Naive thymus-derived CD4-positive, alpha-beta T cell (primary cell): ENCODE data around the gene GPR146. TPM values are rescaled to one million over a fixed set of nuclear protein-coding genes. Genes with fewer than 3 reads are reported as not detected.

Source experiments
- ATAC-seq: fragments of 150-1000 bp; cut with Tn5 transposase; 2 replicates; pipeline ENCODE4 v1.10.0; 2021; ENCODE audit warnings: mild to moderate bottlenecking, moderate library complexity
- CTCF ChIA-PET: fragments of 350-600 bp; sonication (Branson Sonifier 250); formaldehyde crosslinking; loops from one replicate; lab custom pipeline; 2021; ENCODE audit warnings: antibody characterized with exemption; lab: Charles Lee
- POLR2A ChIA-PET: fragments of 350-600 bp; sonication (Branson Sonifier 250); formaldehyde crosslinking; loops from one replicate; lab custom pipeline; 2021; ENCODE audit warnings: antibody characterized with exemption, inconsistent platforms; lab: Charles Lee
- DNase-seq, 9 donors: peaks; one replicate each; pipeline versions ENCODE4 v3.0.0 to v3.0.0-alpha.2; 2020 to 2022; ENCODE audit warnings: mixed read lengths in 1 of 9
- H3K27ac ChIP-seq: one replicate; pipeline ENCODE4 v1.7.0; 2013; ENCODE audit warnings: mild to moderate bottlenecking, low read depth, low read length, moderate library complexity
- H3K27me3 ChIP-seq, 2 donors: one replicate each; pipeline ENCODE4 v1.7.0; 2013; ENCODE audit warnings: low read length in 2 of 2, mild to moderate bottlenecking in 2 of 2, moderate library complexity in 2 of 2; ENCODE audit not compliant: control insufficient read depth in 2 of 2, insufficient read depth in 2 of 2
- H3K36me3 ChIP-seq, 3 experiments: 1 replicate in 2 of 3; 2 replicates in 1 of 3; pipeline ENCODE4 v1.7.0; 2013; ENCODE audit warnings: low read length in 3 of 3, mild to moderate bottlenecking in 3 of 3, moderate library complexity in 1 of 3; ENCODE audit not compliant: insufficient read depth in 3 of 3, control insufficient read depth in 2 of 3
- H3K4me1 ChIP-seq, 2 donors: one replicate each; pipeline ENCODE4 v1.7.0; 2013; ENCODE audit warnings: low read length in 2 of 2, mild to moderate bottlenecking in 2 of 2, moderate library complexity in 1 of 2; ENCODE audit not compliant: control insufficient read depth in 2 of 2, insufficient read depth in 2 of 2
- H3K4me3 ChIP-seq: 2 replicates; pipeline ENCODE4 v1.7.0; 2013; ENCODE audit warnings: mild to moderate bottlenecking, low read length
- H3K9me3 ChIP-seq, 3 experiments: 1 replicate in 2 of 3; 2 replicates in 1 of 3; pipeline ENCODE4 v1.7.0; 2013; ENCODE audit warnings: low read length in 3 of 3; ENCODE audit not compliant: control insufficient read depth in 2 of 3
- H3K27ac Mint-ChIP-seq, 9 donors: one replicate each; pipeline ENCODE4 v1.8.0; 2020 to 2022; ENCODE audit warnings: mixed read lengths in 9 of 9, mild to moderate bottlenecking in 8 of 9, moderate library complexity in 5 of 9, inconsistent platforms in 2 of 9
- H3K27me3 Mint-ChIP-seq, 5 donors: one replicate each; pipeline ENCODE4 v1.8.0; 2021 to 2022; ENCODE audit warnings: mixed read lengths in 5 of 5, mild to moderate bottlenecking in 1 of 5
- H3K36me3 Mint-ChIP-seq, 5 donors: one replicate each; pipeline ENCODE4 v1.8.0; 2020 to 2022; ENCODE audit warnings: mixed read lengths in 5 of 5, mild to moderate bottlenecking in 3 of 5, inconsistent platforms in 1 of 5
- H3K4me1 Mint-ChIP-seq, 7 donors: one replicate each; pipeline ENCODE4 v1.8.0; 2020 to 2022; ENCODE audit warnings: mixed read lengths in 7 of 7, mild to moderate bottlenecking in 3 of 7, inconsistent platforms in 1 of 7
- H3K4me3 Mint-ChIP-seq, 10 donors: one replicate each; pipeline ENCODE4 v1.8.0; 2020 to 2022; ENCODE audit warnings: mild to moderate bottlenecking in 10 of 10, mixed read lengths in 10 of 10, moderate library complexity in 6 of 10, inconsistent platforms in 2 of 10
- H3K9me3 Mint-ChIP-seq, 11 donors: one replicate each; pipeline ENCODE4 v1.8.0; 2020 to 2022; ENCODE audit warnings: mixed read lengths in 11 of 11, mild to moderate bottlenecking in 4 of 11, inconsistent platforms in 1 of 11, moderate library complexity in 1 of 11
- intact Hi-C, 2 donors: fragments of 100-400 bp; cut with micrococcal nuclease; formaldehyde crosslinking; loops; one replicate each; pipeline ENCODE4 v1.15.1; 2023
- polyA plus RNA-seq, 2 donors: library from polyadenylated mRNA; unstranded; fragments of 300-500 nt; fragmentation: Illumina TruSeq; gene quantifications; one replicate each; pipeline ENCODE4 v1.2.3, GENCODE V29; 2021
- total RNA-seq, 6 experiments: library from RNA in 5 of 6; stranded (reverse) in 5 of 6; gene quantifications; 1 replicate in 5 of 6; 2 replicates in 1 of 6; pipeline ENCODE4 v1.2.3 and lab custom pipeline; 2021 to 2026

The GPR146 gene
- total and polyA plus RNA-seq, 7 experiments from 2014 or later: 10.1 to 26.5 (median 15.9) TPM

DNA sequence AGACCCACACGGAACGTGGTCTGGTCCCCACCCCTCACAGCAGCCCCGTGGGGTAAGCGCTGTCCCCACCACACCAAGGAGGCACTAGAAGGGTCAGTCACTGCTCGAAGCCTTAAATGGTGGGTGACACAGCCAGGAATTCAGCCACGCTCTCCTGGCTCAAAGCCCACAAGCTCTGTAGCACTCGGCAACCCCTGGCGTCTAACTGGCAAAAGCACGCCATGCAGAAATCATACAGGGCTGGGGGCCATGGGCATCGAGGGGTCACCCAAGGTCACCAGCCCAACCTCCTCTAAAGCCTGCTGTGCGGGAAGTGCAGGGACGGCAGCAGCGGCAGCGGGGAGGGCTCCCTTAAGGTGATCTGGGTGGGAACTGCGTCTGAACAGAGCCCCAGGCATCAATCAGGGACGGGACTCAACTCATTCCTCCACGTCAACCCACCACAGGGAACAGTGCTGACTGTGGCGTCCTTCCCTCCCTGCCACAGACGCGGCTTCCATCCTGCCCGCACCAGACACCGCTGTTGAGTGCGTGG is 51.3 kb downstream of the GPR146 start:
- ATAC-seq: no peak
- no peaks in the 10 kb centered on the region for H3K27me3 Mint-ChIP-seq
- intact Hi-C loops: no loop called here
- H3K4me1 Mint-ChIP-seq: peaks cover 0 to 4% (median 0%) of the 10 kb centered on the region in 7 donors
- no peak for DNase-seq
- Histone ChIP-seq H3K27me3 (no peaks in the 10 kb centered on the region), H3K9me3 (peaks cover 0 to 3% (median 0%) of the 10 kb centered on the region in 3 experiments), H3K36me3 (peaks cover 0 to under 1% (median 0%) of the 10 kb centered on the region in 3 experiments), H3K4me3 (no peak overlapping the region), H3K27ac (no peak overlapping the region), H3K4me1 (no peaks in the 10 kb centered on the region)
- no peak overlapping the region for H3K4me3 Mint-ChIP-seq
- CTCF ChIA-PET: interaction anchor here (1.2 kb wide), 1 partner anchor 9 kb away, joined by 4 read pairs; no protein-coding TSS in a partner anchor
- H3K36me3 Mint-ChIP-seq: peaks cover 0 to 29% (median 14%) of the 10 kb centered on the region in 5 donors
- H3K9me3 Mint-ChIP-seq: peaks cover 0 to 4% (median 0%) of the 10 kb centered on the region in 11 donors
- POLR2A ChIA-PET: no interaction called here
- H3K27ac Mint-ChIP-seq: no peak overlapping the region

GRCh38 chr7:1096156-1097119 is 52.1 kb downstream of the GPR146 start:
- H3K9me3 ChIP-seq: peaks cover 0 to 3% (median 0%) of the 10 kb centered on the region in 3 experiments
- H3K4me1 ChIP-seq: no peaks in the 10 kb centered on the region
- ChIA-PET POLR2A (no interaction called here), CTCF (no interaction called here)
- ATAC-seq (no peak), DNase-seq (no peak)
- no peaks in the 10 kb centered on the region for H3K27me3 Mint-ChIP-seq
- H3K36me3 Mint-ChIP-seq: peaks cover 0 to 29% (median 14%) of the 10 kb centered on the region in 5 donors
- H3K27ac Mint-ChIP-seq: no peak overlapping the region
- H3K4me3 Mint-ChIP-seq: no peak overlapping the region
- peaks cover 0 to 3% (median 0%) of the 10 kb centered on the region in 3 experiments for H3K36me3 ChIP-seq
- intact Hi-C loops: no loop called here
- peaks cover 0 to 4% (median 0%) of the 10 kb centered on the region in 7 donors for H3K4me1 Mint-ChIP-seq
- no peak overlapping the region for H3K4me3 ChIP-seq
- H3K27ac ChIP-seq: no peak overlapping the region
- no peaks in the 10 kb centered on the region for H3K27me3 ChIP-seq
- H3K9me3 Mint-ChIP-seq: peaks cover 0 to 4% (median 0%) of the 10 kb centered on the region in 11 donors

DNA sequence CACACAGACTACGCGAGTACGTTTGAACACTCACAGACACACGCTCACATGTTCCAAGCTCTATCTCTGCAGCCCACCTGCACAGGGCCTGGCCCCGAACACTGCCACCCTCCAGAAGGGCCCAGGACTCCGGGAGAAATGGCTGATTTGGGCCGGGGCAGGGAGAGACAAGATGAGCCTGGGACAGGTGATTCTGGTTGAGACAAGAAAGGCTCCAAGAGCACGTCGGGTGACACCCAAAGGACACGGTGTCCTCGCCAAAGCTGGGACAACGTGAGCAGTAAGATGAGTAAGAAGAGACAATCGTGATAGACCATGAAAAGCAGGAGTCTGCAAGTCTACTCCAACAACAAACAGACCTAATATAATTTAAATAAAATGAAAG is 52.8 kb downstream of the GPR146 start:
- no peak overlapping the region for H3K27ac Mint-ChIP-seq

DNA sequence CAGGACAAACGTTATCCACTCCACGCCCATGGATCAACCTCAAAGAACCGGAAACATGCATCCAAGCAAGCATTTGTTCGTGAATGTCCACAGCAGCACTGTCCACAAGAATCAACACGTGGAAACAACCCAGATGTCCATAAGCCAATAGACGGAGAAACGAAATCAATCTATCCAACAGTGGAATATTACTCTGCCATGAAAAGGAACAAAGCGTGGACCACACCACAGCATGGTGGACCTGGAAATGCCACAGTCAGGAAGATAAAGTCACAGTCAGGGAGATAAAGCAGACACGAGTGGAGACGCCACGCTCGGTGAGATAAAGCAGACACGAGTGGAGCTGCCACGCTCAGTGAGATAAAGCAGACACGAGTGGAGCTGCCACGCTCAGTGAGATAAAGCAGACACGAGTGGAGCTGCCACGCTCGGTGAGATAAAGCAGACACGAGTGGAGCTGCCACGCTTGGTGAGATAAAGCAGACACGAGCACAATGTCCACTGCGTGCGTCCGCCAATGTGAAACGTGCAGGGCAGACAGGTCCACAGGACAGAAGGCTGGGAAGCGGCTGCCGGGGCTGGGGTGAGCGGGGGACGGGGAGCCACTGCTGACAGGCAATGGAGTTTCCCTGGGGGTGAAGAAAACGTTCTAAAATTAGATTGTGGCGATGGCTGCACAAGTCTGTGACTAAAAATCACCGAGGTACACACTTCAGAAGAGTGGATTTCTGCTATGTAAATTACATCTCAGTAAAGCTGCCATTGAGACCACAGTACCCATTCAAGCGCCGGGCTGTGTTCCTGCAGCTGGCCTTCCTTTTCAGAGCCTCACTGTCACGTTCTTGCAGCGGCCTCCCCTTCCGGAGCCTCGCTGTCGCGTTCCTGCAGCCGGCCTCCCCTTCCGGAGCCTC is 54.2 kb downstream of the GPR146 start:
- Histone ChIP-seq H3K9me3 (peaks cover 0 to 3% (median 0%) of the 10 kb centered on the region in 3 experiments), H3K4me1 (peaks cover 0 to 6% of the 10 kb centered on the region in 2 donors), H3K4me3 (no peak overlapping the region), H3K36me3 (peaks cover 0 to 3% (median 0%) of the 10 kb centered on the region in 3 experiments), H3K27me3 (no peaks in the 10 kb centered on the region), H3K27ac (no peak overlapping the region)
- H3K9me3 Mint-ChIP-seq: peaks cover 0 to 4% (median 0%) of the 10 kb centered on the region in 11 donors
- intact Hi-C loops: no loop called here
- H3K27me3 Mint-ChIP-seq: no peaks in the 10 kb centered on the region
- ChIA-PET POLR2A (no interaction called here), CTCF (no interaction called here)
- peaks cover 0 to 6% (median 0%) of the 10 kb centered on the region in 7 donors for H3K4me1 Mint-ChIP-seq
- no peak for ATAC-seq
- no peak overlapping the region for H3K4me3 Mint-ChIP-seq
- peaks cover 0 to 24% (median 14%) of the 10 kb centered on the region in 5 donors for H3K36me3 Mint-ChIP-seq
- DNase-seq: no peak
- H3K27ac Mint-ChIP-seq: no peak overlapping the region

More for the DNA sequence above, 52.8 kb downstream of the GPR146 start:
- Histone ChIP-seq H3K27me3 (no peaks in the 10 kb centered on the region), H3K4me3 (no peak overlapping the region), H3K27ac (no peak overlapping the region), H3K36me3 (peaks cover 0 to 3% (median 0%) of the 10 kb centered on the region in 3 experiments), H3K4me1 (no peaks in the 10 kb centered on the region), H3K9me3 (peaks cover 0 to 3% (median 0%) of the 10 kb centered on the region in 3 experiments)
- no peak for ATAC-seq
- DNase-seq: no peak
- Mint-ChIP-seq H3K27me3 (no peaks in the 10 kb centered on the region), H3K9me3 (peaks cover 0 to 4% (median 0%) of the 10 kb centered on the region in 11 donors), H3K4me1 (peaks cover 0 to 4% (median 0%) of the 10 kb centered on the region in 7 donors), H3K36me3 (peaks cover 0 to 24% (median 14%) of the 10 kb centered on the region in 5 donors), H3K4me3 (no peak overlapping the region)
- ChIA-PET POLR2A (no interaction called here), CTCF (no interaction called here)
- intact Hi-C loops: no loop called here

- peaks cover 0 to 6% of the 10 kb centered on the region in 2 donors for H3K4me1 ChIP-seq
- H3K36me3 ChIP-seq: peaks cover 0 to 3% (median 0%) of the 10 kb centered on the region in 3 experiments
- Mint-ChIP-seq H3K36me3 (peaks cover 0 to 24% (median 14%) of the 10 kb centered on the region in 5 donors), H3K27me3 (no peaks in the 10 kb centered on the region), H3K4me1 (peaks cover 0 to 9% (median 0%) of the 10 kb centered on the region in 7 donors), H3K9me3 (peaks cover 0 to 4% (median 0%) of the 10 kb centered on the region in 11 donors), H3K27ac (no peak overlapping the region), H3K4me3 (no peak overlapping the region)
- H3K4me3 ChIP-seq: no peak overlapping the region
- no peaks in the 10 kb centered on the region for H3K27me3 ChIP-seq
- ChIA-PET CTCF (no interaction called here), POLR2A (no interaction called here)
- H3K27ac ChIP-seq: no peak overlapping the region
- DNase-seq: no peak
- no peak for ATAC-seq
- intact Hi-C loops: no loop called here
- H3K9me3 ChIP-seq: peaks cover 0 to 3% (median 0%) of the 10 kb centered on the region in 3 experiments
Measured at GRCh38 chr7:1099154-1099542, 54.8 kb downstream of the GPR146 start.

- Histone ChIP-seq H3K36me3 (peaks cover 0 to 3% (median 0%) of the 10 kb centered on the region in 3 experiments), H3K4me3 (no peak overlapping the region), H3K27ac (no peak overlapping the region), H3K9me3 (peaks cover 0 to 3% (median 0%) of the 10 kb centered on the region in 3 experiments), H3K4me1 (peaks cover 3 to 6% of the 10 kb centered on the region in 2 donors), H3K27me3 (no peaks in the 10 kb centered on the region)
- ChIA-PET CTCF (interaction anchor here (0.8 kb wide), 1 partner anchor 14 kb away, joined by 3 read pairs; no protein-coding TSS in a partner anchor), POLR2A (no interaction called here)
- Mint-ChIP-seq H3K36me3 (peaks cover 0 to 19% (median 14%) of the 10 kb centered on the region in 5 donors), H3K4me3 (no peak overlapping the region), H3K27me3 (no peaks in the 10 kb centered on the region), H3K9me3 (peaks cover 0 to 4% (median 0%) of the 10 kb centered on the region in 11 donors), H3K27ac (no peak overlapping the region), H3K4me1 (peaks cover under 1 to 13% (median 4%) of the 10 kb centered on the region in 7 donors)
- intact Hi-C loops: no loop called here
- no peak for ATAC-seq
- no peak for DNase-seq
Measured at GRCh38 chr7:1099637-1100036, 55.3 kb downstream of the GPR146 start.
